ENCODE results near the gene PEX26.
"Not testable (repeated sequence)": the region's sequence is repeated elsewhere in the genome, so short reads cannot be mapped to it uniquely, and the experiment has no call there.

Gene PEX26

GRCh38 chr22:18034076-18034475 lies 43.7 kb upstream of the PEX26 start:
- no peak overlapping the region for H3K4me3 ChIP-seq (ENCODE audit: low read length)
- no peak for DNase-seq (ENCODE audit: low read depth)
- no peak for TF ChIP-seq CTCF (conservative IDR thresholded peaks at IDR 0.05; ENCODE audit: low read length)

- TF ChIP-seq CTCF (conservative IDR thresholded peaks at IDR 0.05; ENCODE audit: low read length), result no peak
- no peak overlapping the region for H3K4me3 ChIP-seq (ENCODE audit: low read length)
- DNase-seq (ENCODE audit: low read depth), result no peak
Observed at GRCh38 chr22:18035751-18036150, 42.0 kb upstream of the PEX26 start.

GRCh38 chr22:18040898-18041297 lies 36.9 kb upstream of the PEX26 start:
- DNase-seq (ENCODE audit: low read depth); H3K4me3 ChIP-seq (ENCODE audit: low read length): not testable (repeated sequence)

GRCh38 chr22:18042685-18043084 lies 35.1 kb upstream of the PEX26 start:
- peak; percentile 73 for DNase-seq (ENCODE audit: low read depth)
- no peak overlapping the region for H3K4me3 ChIP-seq (ENCODE audit: low read length)
- no peak for TF ChIP-seq CTCF (conservative IDR thresholded peaks at IDR 0.05; ENCODE audit: low read length)

GRCh38 chr22:18044548-18045271 lies 33.1 kb upstream of the PEX26 start:
- DNase-seq (ENCODE audit: low read depth), result no peak

GRCh38 chr22:18045794-18046193 lies 32.0 kb upstream of the PEX26 start:
- DNase-seq (ENCODE audit: low read depth), result no peak
- no peak overlapping the region for H3K4me3 ChIP-seq (ENCODE audit: low read length)
- no peak for TF ChIP-seq CTCF (conservative IDR thresholded peaks at IDR 0.05; ENCODE audit: low read length)

More at GRCh38 chr22:18044548-18045271, 33.1 kb upstream of the PEX26 start:
- H3K4me3 ChIP-seq (ENCODE audit: low read length), result no peak overlapping the region
- no peak for TF ChIP-seq CTCF (conservative IDR thresholded peaks at IDR 0.05; ENCODE audit: low read length)

- TF ChIP-seq CTCF (conservative IDR thresholded peaks at IDR 0.05; ENCODE audit: low read length), result no peak
- H3K4me3 ChIP-seq (ENCODE audit: low read length), result peak overlapping the region; percentile 51
- DNase-seq (ENCODE audit: low read depth), result no peak
Observed at GRCh38 chr22:18048041-18048440, 29.7 kb upstream of the PEX26 start.

Measured in AG10803 (cell line).